Activated naive CD8-positive, alpha-beta T cell treated with anti-CD3 and anti-CD28 coated beads, Interleukin-2, amount 50 U/mL, for 16 hours (primary cell): ENCODE measurements around the gene DCTN4.

Experiments
- DNase-seq: peaks from one replicate; pipeline ENCODE4 v3.0.0-alpha.2; 2020; ENCODE audit warnings: low read depth, low spot score

The DCTN4 gene

GRCh38 chr5:150740992-150741391 is 17.8 kb downstream of the DCTN4 start:
- DNase-seq, result no peak

- no peak for DNase-seq
Observed at GRCh38 chr5:150738862-150739261, 20.0 kb downstream of the DCTN4 start.

- DNase-seq, result no peak
Observed at GRCh38 chr5:150734579-150735384, 24.0 kb downstream of the DCTN4 start.

- no peak for DNase-seq
Observed at GRCh38 chr5:150731669-150732242, 27.1 kb downstream of the DCTN4 start.

GRCh38 chr5:150729859-150730258 is 29.0 kb downstream of the DCTN4 start:
- no peak for DNase-seq

GRCh38 chr5:150723845-150724244 is 35.0 kb downstream of the DCTN4 start:
- no peak for DNase-seq

- no peak for DNase-seq
Observed at GRCh38 chr5:150710165-150710564, 48.7 kb downstream of the DCTN4 start.

GRCh38 chr5:150706776-150707390 is 51.9 kb downstream of the DCTN4 start:
- DNase-seq, result no peak

GRCh38 chr5:150703762-150704161 is 55.1 kb downstream of the DCTN4 start:
- DNase-seq, result no peak

GRCh38 chr5:150700594-150701377 is 58.0 kb downstream of the DCTN4 start, which contains the start of gene RBM22:
Gene RBM22, minus strand, starts transcription at chr5:150701062. Its CDS starts 77 bp downstream, at chr5:150700985.
- peak; percentile 78 for DNase-seq

GRCh38 chr5:150700246-150700593 is 58.6 kb downstream of the DCTN4 start:
- DNase-seq, result no peak

GRCh38 chr5:150694612-150695011 is 64.2 kb downstream of the DCTN4 start:
- DNase-seq, result no peak

- no peak for DNase-seq
Observed at GRCh38 chr5:150692276-150692675, 66.5 kb downstream of the DCTN4 start.

GRCh38 chr5:150690760-150691159 is 68.1 kb downstream of the DCTN4 start:
- DNase-seq, result no peak

- no peak for DNase-seq
Observed at GRCh38 chr5:150689120-150689519, 69.7 kb downstream of the DCTN4 start.

GRCh38 chr5:150676578-150676977 is 82.2 kb downstream of the DCTN4 start:
- no peak for DNase-seq

GRCh38 chr5:150675069-150675468 is 83.7 kb downstream of the DCTN4 start:
- DNase-seq, result no peak

GRCh38 chr5:150674341-150674821 is 84.4 kb downstream of the DCTN4 start:
- no peak for DNase-seq

GRCh38 chr5:150672884-150673275 is 85.9 kb downstream of the DCTN4 start:
- no peak for DNase-seq

GRCh38 chr5:150672237-150672883 is 86.5 kb downstream of the DCTN4 start:
- DNase-seq, result no peak

- no peak for DNase-seq
Observed at GRCh38 chr5:150671509-150672236, 87.1 kb downstream of the DCTN4 start.
